Measurements from ENCODE around the gene NSUN6.

GRCh38 chr10:18501198-18501597 is 150.2 kb downstream of the NSUN6 start:
- no peak for TF ChIP-seq CTCF (IDR thresholded peaks at IDR 0.05; ENCODE audit: insufficient read depth, low read length, poor library complexity, severe bottlenecking)
- TF ChIP-seq EZH2phosphoT487 (conservative IDR thresholded peaks at IDR 0.05; ENCODE audit: low read length), result no peak

All from SU-DHL-6 (cell line).